Measurements from ENCODE around the gene DHX40. TPM values are rescaled to one million over a fixed set of nuclear protein-coding genes. Genes with fewer than 3 reads are reported as not detected.

DHX40 gene
- total and polyA plus RNA-seq, 2 of the 13 experiments (the other 11 are each of a cell fraction or from before 2014, with no cell fraction given), result 22.2 to 37.0 TPM

DNA sequence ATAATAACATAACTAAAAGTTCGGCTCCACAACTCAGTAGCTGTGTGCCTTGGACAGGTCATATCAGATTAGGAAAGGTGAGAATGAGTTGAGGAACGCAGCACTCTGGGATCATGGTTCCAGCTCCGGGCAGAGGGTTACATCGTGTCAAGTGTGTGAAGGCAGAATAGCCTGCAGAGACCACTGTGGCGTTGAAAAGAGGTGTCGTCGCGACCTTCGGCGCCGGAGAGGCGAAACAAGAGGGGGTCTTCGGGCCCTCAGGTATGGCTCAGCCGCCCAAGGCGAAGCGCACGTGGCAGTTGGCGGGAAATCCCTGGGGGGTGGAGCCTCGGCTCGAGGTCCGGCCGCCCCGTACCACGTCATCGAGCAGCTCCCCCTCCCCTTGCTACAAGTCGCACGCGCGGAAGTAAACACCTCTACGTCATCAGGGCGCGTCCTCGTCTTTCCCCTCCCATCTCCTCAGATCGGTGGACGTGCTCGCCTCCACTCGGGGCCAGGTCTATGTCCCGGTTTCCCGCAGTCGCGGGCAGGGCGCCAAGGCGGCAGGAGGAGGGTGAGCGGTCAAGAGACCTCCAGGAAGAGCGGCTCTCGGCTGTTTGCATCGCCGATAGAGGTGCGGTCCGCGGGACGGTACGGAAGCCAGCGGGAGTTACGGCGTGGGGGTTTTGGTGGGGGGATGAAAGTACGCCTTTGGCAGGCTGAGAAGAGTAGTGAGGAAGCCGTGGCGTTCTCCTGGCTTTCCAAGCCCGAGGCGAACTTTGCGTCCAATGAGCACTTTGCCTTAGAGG is at the start of gene DHX40 (continued):
- TF ChIP-seq, protein P1, sequence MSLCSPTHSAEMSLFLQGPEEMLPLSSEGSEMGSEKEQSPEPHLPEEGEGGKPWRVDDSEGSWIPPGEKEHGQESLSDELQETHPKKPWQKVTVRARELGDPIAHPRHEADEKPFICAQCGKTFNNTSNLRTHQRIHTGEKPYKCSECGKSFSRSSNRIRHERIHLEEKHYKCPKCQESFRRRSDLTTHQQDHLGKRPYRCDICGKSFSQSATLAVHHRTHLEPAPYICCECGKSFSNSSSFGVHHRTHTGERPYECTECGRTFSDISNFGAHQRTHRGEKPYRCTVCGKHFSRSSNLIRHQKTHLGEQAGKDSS (CRISPR knock-in tag; IDR thresholded peaks at IDR 0.05; ENCODE audit: borderline replicate concordance, low read depth), result peak; percentile 81; the same call in 1 of the 2 replicates
- TF ChIP-seq, protein P2, sequence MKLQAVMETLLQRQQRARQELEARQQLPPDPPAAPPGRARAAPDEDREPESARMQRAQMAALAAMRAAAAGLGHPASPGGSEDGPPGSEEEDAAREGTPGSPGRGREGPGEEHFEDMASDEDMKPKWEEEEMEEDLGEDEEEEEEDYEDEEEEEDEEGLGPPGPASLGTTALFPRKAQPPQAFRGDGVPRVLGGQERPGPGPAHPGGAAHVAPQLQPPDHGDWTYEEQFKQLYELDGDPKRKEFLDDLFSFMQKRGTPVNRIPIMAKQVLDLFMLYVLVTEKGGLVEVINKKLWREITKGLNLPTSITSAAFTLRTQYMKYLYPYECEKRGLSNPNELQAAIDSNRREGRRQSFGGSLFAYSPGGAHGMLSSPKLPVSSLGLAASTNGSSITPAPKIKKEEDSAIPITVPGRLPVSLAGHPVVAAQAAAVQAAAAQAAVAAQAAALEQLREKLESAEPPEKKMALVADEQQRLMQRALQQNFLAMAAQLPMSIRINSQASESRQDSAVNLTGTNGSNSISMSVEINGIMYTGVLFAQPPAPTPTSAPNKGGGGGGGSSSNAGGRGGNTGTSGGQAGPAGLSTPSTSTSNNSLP (IDR thresholded peaks at IDR 0.05; ENCODE audit: low read depth, low read length), result 0 out of 2 replicates have a peak, but pooled peaks have one; percentile 11
- TF ChIP-seq RBM39 (IDR thresholded peaks at IDR 0.05; ENCODE audit: low read depth, low read length, poor library complexity, severe bottlenecking), result peak; percentile 82

DNA sequence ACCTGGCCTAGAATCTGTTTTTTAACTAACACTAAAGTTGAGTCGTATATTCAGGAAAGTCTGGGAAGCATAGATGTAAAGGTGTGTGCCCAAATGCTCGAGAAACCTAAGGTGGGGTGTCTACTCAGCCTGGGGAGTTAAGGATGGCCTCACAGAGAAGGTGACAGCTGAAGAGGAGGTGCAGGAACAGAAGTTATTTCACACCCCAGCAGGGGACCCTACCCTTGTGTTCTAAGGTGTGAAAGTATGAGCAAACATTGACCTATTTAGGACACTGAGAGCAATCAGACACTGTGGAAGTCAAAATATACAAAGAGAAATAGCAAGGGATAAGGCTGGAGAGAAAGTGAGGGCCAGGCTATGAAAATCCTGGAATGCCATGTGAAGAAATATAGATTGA is 49.0 kb upstream of the DHX40 start:
- Histone ChIP-seq H3K27me3 (ENCODE audit: control insufficient read depth in 1 of 2, insufficient read depth in 2 of 2, low read length in 2 of 2) (no peaks in the 10 kb centered on the region), H3K36me3 (replicated peaks in 1 of 2; ENCODE audit: control insufficient read depth in 1 of 2, insufficient read depth in 2 of 2, low read length in 2 of 2) (no peaks in the 10 kb centered on the region), H3K4me2 (ENCODE audit: low read depth, low read length) (no peak overlapping the region), H3K27ac (ENCODE audit: extremely low read length, insufficient read depth, low read length) (no peak overlapping the region), H3K79me2 (ENCODE audit: insufficient read depth, low read length) (no peaks in the 10 kb centered on the region), H2AFZ (ENCODE audit: low read length) (no peak overlapping the region), H3K9ac (ENCODE audit: insufficient read depth, low read depth, low read length) (no peak overlapping the region), H3K4me1 (ENCODE audit: insufficient read depth, low read length) (peaks cover 65% of the 10 kb centered on the region), H3K4me3 (replicated peaks in 1 of 3; ENCODE audit: insufficient read depth in 1 of 3, low read depth in 2 of 3, low read length in 3 of 3) (no peak overlapping the region), H3K9me3 (ENCODE audit: low read length) (no peaks in the 10 kb centered on the region), H4K20me1 (ENCODE audit: insufficient read depth, low read length) (no peaks in the 10 kb centered on the region)
- ATAC-seq (no peak), DNase-seq (ENCODE audit: low spot score) (no peak), FAIRE-seq (no peak)
- ChIA-PET POLR2A (no interaction called here), CTCF (ENCODE audit: low intra/inter-chr PET ratio, low total read pairs) (no interaction called here)
- BruUV-seq (replicated peaks), result no TSS peak
- 49% methylated on average over 2 of the region's 2 CpGs for WGBS (ENCODE audit: low lambda C conversion rate)
- in situ Hi-C loops (cut with HindIII; ENCODE audit: extremely low pct_ligation_motif_present, low pct_unique_long_range_greater_than_20kb) (no loop called here), intact Hi-C loops (cut with micrococcal nuclease; ENCODE audit: unreplicated experiment) (no loop called here)
- no peak for TF ChIP-seq HMG20B (CRISPR knock-in tag; conservative IDR thresholded peaks at IDR 0.05)
- TF ChIP-seq, protein P3, sequence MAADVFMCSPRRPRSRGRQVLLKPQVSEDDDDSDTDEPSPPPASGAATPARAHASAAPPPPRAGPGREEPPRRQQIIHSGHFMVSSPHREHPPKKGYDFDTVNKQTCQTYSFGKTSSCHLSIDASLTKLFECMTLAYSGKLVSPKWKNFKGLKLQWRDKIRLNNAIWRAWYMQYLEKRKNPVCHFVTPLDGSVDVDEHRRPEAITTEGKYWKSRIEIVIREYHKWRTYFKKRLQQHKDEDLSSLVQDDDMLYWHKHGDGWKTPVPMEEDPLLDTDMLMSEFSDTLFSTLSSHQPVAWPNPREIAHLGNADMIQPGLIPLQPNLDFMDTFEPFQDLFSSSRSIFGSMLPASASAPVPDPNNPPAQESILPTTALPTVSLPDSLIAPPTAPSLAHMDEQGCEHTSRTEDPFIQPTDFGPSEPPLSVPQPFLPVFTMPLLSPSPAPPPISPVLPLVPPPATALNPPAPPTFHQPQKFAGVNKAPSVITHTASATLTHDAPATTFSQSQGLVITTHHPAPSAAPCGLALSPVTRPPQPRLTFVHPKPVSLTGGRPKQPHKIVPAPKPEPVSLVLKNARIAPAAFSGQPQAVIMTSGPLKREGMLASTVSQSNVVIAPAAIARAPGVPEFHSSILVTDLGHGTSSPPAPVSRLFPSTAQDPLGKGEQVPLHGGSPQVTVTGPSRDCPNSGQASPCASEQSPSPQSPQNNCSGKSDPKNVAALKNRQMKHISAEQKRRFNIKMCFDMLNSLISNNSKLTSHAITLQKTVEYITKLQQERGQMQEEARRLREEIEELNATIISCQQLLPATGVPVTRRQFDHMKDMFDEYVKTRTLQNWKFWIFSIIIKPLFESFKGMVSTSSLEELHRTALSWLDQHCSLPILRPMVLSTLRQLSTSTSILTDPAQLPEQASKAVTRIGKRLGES (CRISPR knock-in tag; IDR thresholded peaks at IDR 0.05; ENCODE audit: borderline replicate concordance), result no peak
- no peak for TF ChIP-seq ZBTB21 (CRISPR knock-in tag; IDR thresholded peaks at IDR 0.05)
- no peak for TF ChIP-seq PTBP1 (IDR thresholded peaks at IDR 0.05; ENCODE audit: low read depth, low read length, poor library complexity, severe bottlenecking)
- no peak for TF ChIP-seq POLR2G (IDR thresholded peaks at IDR 0.05; ENCODE audit: low read depth, low read length)

Data from HepG2 (cell line).